ENCODE results near the gene MPRIP. TPM values are rescaled to one million over a fixed set of nuclear protein-coding genes. Genes with fewer than 3 reads are reported as not detected.

The MPRIP gene
- total and polyA plus RNA-seq, 8 donors, result 80.2 to 518 (median 190) TPM

DNA sequence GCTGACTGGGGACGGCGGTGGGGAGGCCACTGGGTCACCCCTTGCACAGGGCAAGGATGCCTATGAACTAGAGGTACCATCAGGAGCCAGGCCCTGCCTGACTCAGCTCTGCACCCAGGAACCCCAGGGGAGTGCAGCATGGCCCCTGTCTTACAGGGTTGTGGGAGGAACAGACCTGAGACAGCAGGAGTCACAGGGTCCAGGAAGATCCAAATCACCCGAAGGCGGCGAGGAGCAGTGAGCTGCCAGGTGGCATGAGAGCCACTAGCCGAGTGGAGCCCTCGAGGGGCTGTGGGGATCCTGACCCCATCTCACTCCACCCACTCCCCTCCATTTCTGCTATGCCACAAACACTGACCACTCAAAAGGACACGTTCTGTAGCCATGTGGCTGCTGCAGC lies 133.1 kb downstream of the MPRIP start:
- no peak for DNase-seq
- H3K36me3 ChIP-seq, result peaks cover 89 to 100% (median 100%) of the 10 kb centered on the region in 4 donors
- no peak overlapping the region for H3K27ac ChIP-seq
- H3K4me3 ChIP-seq, result no peak overlapping the region
- H3K4me1 ChIP-seq, result no peaks in the 10 kb centered on the region
- WGBS, 5 donors, result 89 to 96% (median 94%) methylated on average over 6 to 8 of the region's 8 CpGs
- intact Hi-C loops (cut with DNase I; ENCODE audit: low total_unique reads), result no loop called here
- H3K27me3 ChIP-seq, result no peaks in the 10 kb centered on the region
- TF ChIP-seq EP300 (IDR thresholded peaks at IDR 0.05) (no peak), CTCF (IDR thresholded peaks at IDR 0.05) (no peak), POLR2A (IDR thresholded peaks at IDR 0.05) (no peak), POLR2AphosphoS5 (IDR thresholded peaks at IDR 0.05) (no peak)
- no peaks in the 10 kb centered on the region for H3K9me3 ChIP-seq

DNA sequence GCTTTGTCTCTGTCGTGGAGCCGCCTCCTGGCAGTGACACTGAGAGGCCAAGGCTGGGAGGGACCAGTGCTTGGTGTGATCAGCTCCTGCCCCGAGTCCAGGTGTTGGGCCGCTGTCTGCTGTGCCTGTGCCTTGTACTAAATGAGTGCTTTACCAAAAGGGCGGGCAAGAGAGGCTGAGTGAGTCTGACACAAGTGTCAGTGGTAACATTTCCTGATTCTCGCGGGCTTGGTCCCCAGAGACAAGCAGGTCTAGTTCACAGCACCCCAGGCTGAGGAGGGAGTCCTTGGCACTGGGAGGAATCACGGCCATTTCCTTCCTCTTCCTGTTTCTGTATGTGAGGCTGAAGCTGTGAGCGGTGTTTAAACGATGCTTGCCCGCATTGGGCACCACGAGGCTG lies 133.7 kb downstream of the MPRIP start:
- no peak overlapping the region for H3K4me3 ChIP-seq
- H3K27me3 ChIP-seq, result no peaks in the 10 kb centered on the region
- H3K4me1 ChIP-seq, result no peaks in the 10 kb centered on the region
- no peaks in the 10 kb centered on the region for H3K9me3 ChIP-seq
- WGBS, 5 donors, result 79 to 88% (median 80%) methylated on average over 9 to 12 of the region's 12 CpGs
- intact Hi-C loops (cut with DNase I; ENCODE audit: low total_unique reads), result no loop called here
- H3K27ac ChIP-seq, result no peak overlapping the region
- H3K36me3 ChIP-seq, result peaks cover 95 to 100% (median 100%) of the 10 kb centered on the region in 4 donors
- no peak for DNase-seq
- TF ChIP-seq EP300 (IDR thresholded peaks at IDR 0.05) (no peak), POLR2A (IDR thresholded peaks at IDR 0.05) (no peak), CTCF (IDR thresholded peaks at IDR 0.05) (no peak)

DNA sequence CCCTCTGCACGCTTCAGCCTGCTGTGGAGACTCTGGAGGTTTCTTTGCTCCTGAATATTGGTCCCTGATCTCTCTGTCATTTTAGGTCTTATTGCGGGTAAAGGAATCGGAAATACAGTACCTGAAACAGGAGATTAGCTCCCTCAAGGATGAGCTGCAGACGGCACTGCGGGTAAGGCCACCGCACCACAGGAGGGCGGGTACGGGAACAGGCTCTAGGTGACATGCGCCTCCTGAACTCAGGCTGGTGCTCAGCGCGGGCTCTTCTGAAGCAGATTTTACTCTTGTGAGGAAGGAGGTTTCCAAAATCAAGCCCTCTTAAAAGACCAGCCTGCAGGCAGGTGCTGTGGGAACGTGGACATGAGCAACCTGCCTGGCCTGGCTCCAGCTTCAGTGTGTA lies 134.1 kb downstream of the MPRIP start:
- H3K4me1 ChIP-seq, result no peaks in the 10 kb centered on the region
- 90 to 94% (median 93%) methylated on average over 12 of the region's 12 CpGs for WGBS, 5 donors
- H3K27me3 ChIP-seq, result no peaks in the 10 kb centered on the region
- H3K9me3 ChIP-seq, result no peaks in the 10 kb centered on the region
- no peak overlapping the region for H3K4me3 ChIP-seq
- peaks cover 97 to 100% (median 100%) of the 10 kb centered on the region in 4 donors for H3K36me3 ChIP-seq
- H3K27ac ChIP-seq, result no peak overlapping the region
- DNase-seq, result no peak
- intact Hi-C loops (cut with DNase I; ENCODE audit: low total_unique reads), result no loop called here
- no peak for TF ChIP-seq EP300 (IDR thresholded peaks at IDR 0.05)
- no peak for TF ChIP-seq POLR2AphosphoS5 (IDR thresholded peaks at IDR 0.05)
- TF ChIP-seq CTCF (IDR thresholded peaks at IDR 0.05), result no peak
- TF ChIP-seq POLR2A (IDR thresholded peaks at IDR 0.05), result no peak

DNA sequence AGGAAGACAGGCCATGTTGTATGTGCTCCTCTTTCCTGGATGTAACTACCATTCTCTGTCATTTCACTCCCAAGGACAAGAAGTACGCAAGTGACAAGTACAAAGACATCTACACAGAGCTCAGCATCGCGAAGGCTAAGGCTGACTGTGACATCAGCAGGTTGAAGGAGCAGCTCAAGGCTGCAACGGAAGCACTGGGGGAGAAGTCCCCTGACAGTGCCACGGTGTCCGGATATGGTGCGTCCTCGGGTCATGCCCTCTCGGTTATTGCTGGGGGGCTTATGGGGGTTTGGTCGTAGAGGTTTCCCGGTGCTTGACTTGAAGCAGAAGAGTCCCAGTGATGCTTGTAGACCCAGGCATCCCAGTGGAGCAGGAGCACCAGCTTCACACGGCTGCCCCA lies 134.9 kb downstream of the MPRIP start:
- intact Hi-C loops (cut with DNase I; ENCODE audit: low total_unique reads), result no loop called here
- H3K36me3 ChIP-seq, result peaks cover 97 to 100% (median 100%) of the 10 kb centered on the region in 4 donors
- TF ChIP-seq CTCF (IDR thresholded peaks at IDR 0.05) (no peak), EP300 (IDR thresholded peaks at IDR 0.05) (no peak), POLR2AphosphoS5 (IDR thresholded peaks at IDR 0.05) (no peak), POLR2A (IDR thresholded peaks at IDR 0.05) (no peak)
- no peaks in the 10 kb centered on the region for H3K27me3 ChIP-seq
- H3K27ac ChIP-seq, result no peak overlapping the region
- H3K4me3 ChIP-seq, result no peak overlapping the region
- no peak for DNase-seq
- H3K9me3 ChIP-seq, result no peaks in the 10 kb centered on the region
- 94 to 98% (median 96%) methylated on average over 9 to 12 of the region's 12 CpGs for WGBS, 5 donors
- H3K4me1 ChIP-seq, result no peaks in the 10 kb centered on the region
